Upper lobe of right lung (tissue), 1 donor: ENCODE measurements around the gene MAML3. TPM values are rescaled to one million over a fixed set of nuclear protein-coding genes. Genes with fewer than 3 reads are reported as not detected.
A peak's percentile ranks its signal among the peaks of the same experiment; 100 is the strongest.

Experiments
- ATAC-seq: fragments of 200-7000 bp; cut with Tn5 transposase; one replicate; pipeline ENCODE4 v1.9.1; 2020; ENCODE audit warnings: mild to moderate bottlenecking, moderate library complexity
- DNase-seq: peaks from one replicate; pipeline ENCODE4 v3.0.0-alpha.2; 2020
- H3K27ac ChIP-seq: fragments of 200-600 bp; one replicate; pipeline ENCODE4 v1.8.0; 2022
- H3K27me3 ChIP-seq: fragments of 200-600 bp; one replicate; pipeline ENCODE4 v1.8.0; 2022; ENCODE audit warnings: mild to moderate bottlenecking
- H3K36me3 ChIP-seq: fragments of 200-600 bp; one replicate; pipeline ENCODE4 v1.8.0; 2022
- H3K4me1 ChIP-seq: fragments of 200-600 bp; one replicate; pipeline ENCODE4 v1.8.0; 2022
- H3K4me3 ChIP-seq: fragments of 200-600 bp; one replicate; pipeline ENCODE4 v1.8.0; 2022; ENCODE audit warnings: mild to moderate bottlenecking
- H3K9me3 ChIP-seq: fragments of 200-600 bp; one replicate; pipeline ENCODE4 v1.8.0; 2022
- intact Hi-C: fragments of 100-400 bp; cut with DNase I; formaldehyde crosslinking; loops from one replicate; pipeline ENCODE4 v1.11.0; 2022
- total RNA-seq: library from RNA; stranded (reverse); fragmentation: NEBNext Ultra II Directional; extraction: Animal tissue kit (Norgen Biotek cat#: 25700); gene quantifications from one replicate; pipeline ENCODE4 v1.2.1, GENCODE V29; 2021
- TF ChIP-seq, protein P1 (sequence below): fragments of 200-600 bp; IDR thresholded peaks from one replicate; pipeline ENCODE4 v1.8.0; 2022; ENCODE audit warnings: antibody characterized with exemption
- donor health status: DM: no; HTN: yes; CAD: no; lungs with severe emphysema.

MAML3 gene
- total RNA-seq, 1 donor from 2014 or later: 13.1 TPM

DNA sequence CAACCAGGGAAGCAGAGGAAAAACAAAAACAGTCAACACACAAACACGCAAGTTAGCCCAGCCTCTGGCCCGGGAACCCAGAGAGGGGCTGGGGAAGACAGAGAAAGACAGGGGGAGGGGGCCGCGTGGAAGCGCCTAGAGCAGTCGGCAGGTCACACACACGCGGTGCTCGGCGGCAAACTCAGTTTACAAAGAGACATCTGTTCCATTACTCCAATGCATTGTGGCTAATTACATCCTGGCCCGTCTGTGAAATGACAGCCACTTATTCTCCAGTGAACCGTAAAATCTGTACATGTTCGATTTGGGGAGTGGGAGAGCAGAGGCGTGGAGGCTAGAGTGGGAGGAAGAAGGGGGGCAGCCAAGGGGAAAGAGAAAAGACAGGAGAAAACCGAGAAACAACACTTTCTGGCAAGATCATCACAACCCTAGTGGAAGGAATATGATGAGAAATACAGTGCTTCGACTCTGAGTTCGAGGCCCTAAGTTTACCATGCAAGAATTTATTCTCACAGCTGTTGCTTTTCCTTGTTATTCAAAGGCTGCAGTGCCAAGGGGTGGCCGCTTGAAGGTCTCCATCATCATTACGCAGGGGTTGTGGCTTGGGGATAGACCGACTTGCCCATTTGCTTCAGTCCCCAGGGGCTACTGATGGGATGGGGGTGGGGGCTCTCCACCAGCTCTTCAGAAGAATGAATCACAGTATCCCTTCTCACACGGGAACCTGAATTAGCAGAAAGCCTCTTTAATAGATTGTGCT is 320.7 kb downstream of the MAML3 start:
- DNase-seq: no peak
- Histone ChIP-seq H3K36me3 (no peaks in the 10 kb centered on the region), H3K27me3 (no peaks in the 10 kb centered on the region), H3K4me1 (peaks cover 7% of the 10 kb centered on the region), H3K9me3 (no peaks in the 10 kb centered on the region), H3K4me3 (no peak overlapping the region), H3K27ac (no peak overlapping the region)
- TF ChIP-seq, protein P1, sequence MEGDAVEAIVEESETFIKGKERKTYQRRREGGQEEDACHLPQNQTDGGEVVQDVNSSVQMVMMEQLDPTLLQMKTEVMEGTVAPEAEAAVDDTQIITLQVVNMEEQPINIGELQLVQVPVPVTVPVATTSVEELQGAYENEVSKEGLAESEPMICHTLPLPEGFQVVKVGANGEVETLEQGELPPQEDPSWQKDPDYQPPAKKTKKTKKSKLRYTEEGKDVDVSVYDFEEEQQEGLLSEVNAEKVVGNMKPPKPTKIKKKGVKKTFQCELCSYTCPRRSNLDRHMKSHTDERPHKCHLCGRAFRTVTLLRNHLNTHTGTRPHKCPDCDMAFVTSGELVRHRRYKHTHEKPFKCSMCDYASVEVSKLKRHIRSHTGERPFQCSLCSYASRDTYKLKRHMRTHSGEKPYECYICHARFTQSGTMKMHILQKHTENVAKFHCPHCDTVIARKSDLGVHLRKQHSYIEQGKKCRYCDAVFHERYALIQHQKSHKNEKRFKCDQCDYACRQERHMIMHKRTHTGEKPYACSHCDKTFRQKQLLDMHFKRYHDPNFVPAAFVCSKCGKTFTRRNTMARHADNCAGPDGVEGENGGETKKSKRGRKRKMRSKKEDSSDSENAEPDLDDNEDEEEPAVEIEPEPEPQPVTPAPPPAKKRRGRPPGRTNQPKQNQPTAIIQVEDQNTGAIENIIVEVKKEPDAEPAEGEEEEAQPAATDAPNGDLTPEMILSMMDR: no peak
- ATAC-seq: no peak
- intact Hi-C loops: no loop called here

DNA sequence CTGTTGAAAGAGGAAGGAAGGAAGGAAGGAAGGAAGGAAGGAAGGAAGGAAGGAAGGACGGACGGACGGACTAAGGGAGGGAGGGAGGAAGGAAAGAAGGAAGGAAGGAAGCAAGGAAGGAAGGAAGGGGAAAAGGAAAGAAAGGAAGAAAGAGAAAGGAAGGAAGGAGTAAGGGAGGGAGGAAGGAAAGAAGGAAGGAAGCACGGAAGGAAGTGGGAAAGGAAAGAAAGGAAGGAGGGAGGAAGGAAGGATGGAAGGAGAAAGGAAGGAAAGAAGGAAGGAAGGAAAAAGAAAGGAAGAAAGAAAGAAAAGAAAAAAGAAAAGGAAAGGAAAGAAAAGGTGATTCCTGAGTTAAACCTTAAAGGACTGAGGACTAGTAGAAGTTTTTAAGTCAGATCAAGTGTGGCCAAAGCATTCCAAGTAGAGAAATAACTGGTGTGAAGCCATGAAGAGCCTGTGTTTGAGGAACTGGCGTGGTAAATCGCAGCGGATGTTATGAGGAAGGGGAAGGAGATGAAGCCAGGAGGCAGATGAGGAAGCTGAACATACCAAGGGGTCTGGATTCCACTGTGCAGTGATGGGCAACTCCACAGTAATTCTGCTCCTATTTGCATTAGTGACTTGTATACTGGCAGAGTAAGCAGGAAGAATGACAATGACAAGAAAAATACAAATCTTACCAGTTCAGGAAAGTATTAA is 324.9 kb downstream of the MAML3 start:
- TF ChIP-seq, protein P1: no peak
- Histone ChIP-seq H3K4me1 (no peaks in the 10 kb centered on the region), H3K36me3 (no peaks in the 10 kb centered on the region), H3K4me3 (no peak overlapping the region), H3K27ac (no peak overlapping the region), H3K9me3 (no peaks in the 10 kb centered on the region), H3K27me3 (no peaks in the 10 kb centered on the region)
- ATAC-seq (peak; percentile 59), DNase-seq (no peak)
- intact Hi-C loops: no loop called here

DNA sequence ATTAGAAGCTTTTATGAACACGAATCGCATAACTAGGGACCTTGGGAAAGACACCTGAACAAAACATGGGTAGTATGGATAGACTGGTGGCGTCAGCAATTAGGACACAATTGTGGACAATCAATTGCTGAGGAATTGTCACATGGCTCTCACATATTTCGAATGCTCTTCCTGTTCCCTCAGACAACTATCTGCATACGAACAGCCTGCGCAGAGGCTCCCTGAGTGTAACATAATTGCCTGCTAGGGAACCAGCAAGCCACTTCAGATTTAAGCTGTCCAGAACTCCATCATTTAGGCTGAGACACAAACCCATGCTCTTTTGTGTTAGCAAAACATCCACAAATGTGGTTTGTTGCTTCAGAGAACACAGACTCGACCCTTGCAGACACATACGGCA is 327.6 kb downstream of the MAML3 start:
- no peaks in the 10 kb centered on the region for H3K9me3 ChIP-seq
- no peaks in the 10 kb centered on the region for H3K4me1 ChIP-seq
- intact Hi-C loops: no loop called here
- H3K36me3 ChIP-seq: no peaks in the 10 kb centered on the region
- no peaks in the 10 kb centered on the region for H3K27me3 ChIP-seq
- TF ChIP-seq, protein P1: no peak
- no peak overlapping the region for H3K27ac ChIP-seq
- DNase-seq: no peak
- no peak overlapping the region for H3K4me3 ChIP-seq
- ATAC-seq: no peak

DNA sequence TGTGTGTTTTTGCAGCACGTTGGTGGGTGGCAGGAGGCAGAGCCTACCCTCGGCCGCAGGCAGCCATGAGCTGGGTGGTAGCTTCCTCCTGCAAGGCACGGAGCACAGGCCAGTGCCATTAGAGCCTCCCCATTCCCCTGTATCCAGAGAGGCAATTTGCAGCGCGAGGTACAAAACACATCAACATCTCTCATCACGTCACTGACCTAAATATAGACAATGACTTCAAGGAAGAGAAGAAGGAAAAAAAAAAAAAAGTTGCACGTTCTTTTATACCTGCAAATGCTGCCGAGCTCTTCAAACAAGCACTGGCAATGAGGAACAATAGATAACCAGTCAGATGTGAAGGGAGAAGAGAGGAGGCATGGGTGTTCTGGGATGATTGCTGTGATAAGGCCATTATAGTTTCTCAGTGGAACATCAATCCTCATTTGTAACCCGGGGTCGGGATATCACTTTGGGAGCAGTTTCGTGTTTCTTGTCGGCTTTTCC is 328.4 kb downstream of the MAML3 start:
- Histone ChIP-seq H3K4me3 (no peak overlapping the region), H3K27ac (no peak overlapping the region), H3K27me3 (no peaks in the 10 kb centered on the region), H3K4me1 (no peaks in the 10 kb centered on the region), H3K36me3 (no peaks in the 10 kb centered on the region), H3K9me3 (no peaks in the 10 kb centered on the region)
- ATAC-seq (no peak), DNase-seq (no peak)
- intact Hi-C loops: no loop called here
- TF ChIP-seq, protein P1: no peak

DNA sequence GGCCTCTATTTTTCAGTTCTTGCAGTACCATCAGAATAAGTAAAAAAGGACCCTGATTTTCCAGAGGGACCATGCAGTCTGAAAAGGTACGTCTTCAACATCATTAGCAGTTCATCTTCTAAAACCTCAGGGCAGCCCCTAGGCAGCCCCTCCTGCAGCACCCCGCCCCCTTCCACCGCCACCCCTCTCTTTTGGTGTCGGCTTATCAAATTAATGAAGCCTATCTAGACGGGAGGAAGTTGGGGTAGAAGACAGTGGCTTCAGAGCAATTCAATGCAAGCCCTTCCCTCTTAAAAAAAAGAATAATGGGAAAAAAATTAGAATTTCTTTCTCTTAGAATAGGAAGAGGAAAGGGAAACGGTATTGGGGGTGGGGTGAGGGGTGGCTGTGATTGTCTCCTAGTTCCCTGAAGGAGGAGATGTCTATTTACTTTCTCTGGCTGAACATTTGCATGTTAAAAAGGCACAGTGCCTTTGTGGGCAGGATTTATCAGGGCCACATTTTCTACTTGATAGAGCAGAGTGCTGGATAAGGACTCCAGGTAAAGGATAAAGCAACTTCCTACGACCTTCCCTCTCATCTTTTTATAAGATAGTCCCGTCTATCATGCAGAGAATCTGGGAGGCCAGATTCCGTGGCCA is 329.0 kb downstream of the MAML3 start:
- Histone ChIP-seq H3K36me3 (no peaks in the 10 kb centered on the region), H3K9me3 (no peaks in the 10 kb centered on the region), H3K27me3 (no peaks in the 10 kb centered on the region), H3K4me3 (no peak overlapping the region), H3K27ac (no peak overlapping the region), H3K4me1 (no peaks in the 10 kb centered on the region)
- intact Hi-C loops: no loop called here
- TF ChIP-seq, protein P1: no peak
- DNase-seq (no peak), ATAC-seq (no peak)
